GM21576 (cell line): ENCODE results near the gene TMEM215.

Experiments used
- ATAC-seq: cut with Tn5 transposase; IDR thresholded peaks from one replicate; pipeline ENCODE4 v1.9.1; 2021; ENCODE audit warnings: mild to moderate bottlenecking, moderate library complexity; ENCODE audit not compliant: unreplicated experiment

Gene TMEM215

GRCh38 chr9:32832346-32832745, 49.0 kb downstream of the TMEM215 start:
- ATAC-seq, result no peak
